OCI-LY7 (cell line): ENCODE measurements around the gene RARG. TPM values are rescaled to one million over a fixed set of nuclear protein-coding genes. Genes with fewer than 3 reads are reported as not detected.

ENCODE experiments used
- BruUV-seq: library from RNA; stranded (reverse); fragments of 400-500 nt; replicated peaks from 2 replicates; lab custom pipeline; 2021; lab: Mats Ljungman, UMichigan
- CTCF ChIA-PET: fragments of 300-600 bp; sonication (Branson Sonifier 250); formaldehyde crosslinking; loops from one replicate; lab custom pipeline; 2022; ENCODE audit warnings: antibody characterized with exemption; ENCODE audit not compliant: unreplicated experiment; lab: Charles Lee
- POLR2A ChIA-PET: fragments of 300-600 bp; sonication (Branson Sonifier 250); formaldehyde crosslinking; loops from one replicate; lab custom pipeline; 2022; ENCODE audit warnings: antibody characterized with exemption; lab: Charles Lee
- DNase-seq: peaks from one replicate; pipeline ENCODE4 v3.0.0-alpha.2; 2015; ENCODE audit warnings: low spot score
- H2AFZ ChIP-seq: fragments of 200-600 bp; sonication (generic), shearing (Covaris generic); 2 replicates; pipeline ENCODE4 v1.6.1; 2014; ENCODE audit warnings: mild to moderate bottlenecking, antibody characterized with exemption, low read length, moderate library complexity
- H3K27ac ChIP-seq: fragments of 200-600 bp; sonication (generic); 2 replicates; pipeline ENCODE4 v1.5.1; 2014; ENCODE audit warnings: mixed run types, low read depth, mild to moderate bottlenecking, moderate library complexity, low read length, inconsistent platforms; ENCODE audit not compliant: poor library complexity, severe bottlenecking
- H3K36me3 ChIP-seq: fragments of 200-600 bp; sonication (generic); 2 replicates; pipeline ENCODE4 v1.6.1; 2014; ENCODE audit warnings: mild to moderate bottlenecking, antibody characterized with exemption, low read length, moderate library complexity, mixed read lengths; ENCODE audit not compliant: insufficient read depth
- H3K4me1 ChIP-seq: fragments of 200-600 bp; sonication (generic); 2 replicates; pipeline ENCODE4 v1.5.1; 2014; ENCODE audit warnings: mild to moderate bottlenecking, low read length; ENCODE audit not compliant: insufficient read depth, poor library complexity, severe bottlenecking
- H3K4me2 ChIP-seq: fragments of 200-600 bp; sonication (generic); 2 replicates; pipeline ENCODE4 v1.6.1; 2014; ENCODE audit warnings: mild to moderate bottlenecking, low read length
- H3K4me3 ChIP-seq: fragments of 200-600 bp; sonication (generic); 2 replicates; pipeline ENCODE4 v1.5.1; 2014; ENCODE audit warnings: mild to moderate bottlenecking, low read depth, low read length; ENCODE audit not compliant: poor library complexity, severe bottlenecking
- H3K79me2 ChIP-seq: fragments of 200-600 bp; sonication (generic); 2 replicates; pipeline ENCODE4 v1.6.1; 2016; ENCODE audit warnings: low read depth, mild to moderate bottlenecking, low read length, moderate library complexity, mixed read lengths; ENCODE audit not compliant: insufficient read depth
- H3K9me2 ChIP-seq: fragments of 200-600 bp; sonication (generic); 2 replicates; pipeline ENCODE4 v1.6.1; 2016; ENCODE audit warnings: mild to moderate bottlenecking, low read length, mixed read lengths; ENCODE audit not compliant: insufficient read depth
- H3K9me3 ChIP-seq: fragments of 200-600 bp; sonication (generic); 2 replicates; pipeline ENCODE4 v1.6.1; 2014; ENCODE audit warnings: mild to moderate bottlenecking, mixed run types, low read length, mixed read lengths
- H4K20me1 ChIP-seq: fragments of 200-600 bp; sonication (generic); 2 replicates; pipeline ENCODE4 v1.6.1; 2014; ENCODE audit warnings: mild to moderate bottlenecking, antibody characterized with exemption, low read length, moderate library complexity, mixed read lengths; ENCODE audit not compliant: insufficient read depth
- EZH2phosphoT487 ChIP-seq: fragments of 200-600 bp; sonication (generic); IDR thresholded peaks from 2 replicates; pipeline ENCODE4 v1.6.1; 2018; ENCODE audit warnings: low read depth, borderline replicate concordance, mild to moderate bottlenecking, mixed run types, antibody characterized with exemption, low read length, moderate library complexity, mixed read lengths
- intact Hi-C: fragments of 100-400 bp; cut with micrococcal nuclease; formaldehyde crosslinking; loops from one replicate; pipeline ENCODE4 v1.10.0; 2022; ENCODE audit not compliant: unreplicated experiment
- total RNA-seq, 2 experiments: library from RNA; depleted of rRNA in 1 of 2; stranded (reverse); fragments of >200 nt in 1 of 2; shearing (Covaris generic) in 1 of 2; gene quantifications; 2 replicates each; pipeline ENCODE4 v1.2.3, GENCODE V29; 2014 to 2022
- TF ChIP-seq, protein P1 (sequence below): fragments of 200-600 bp; sonication (generic); conservative IDR thresholded peaks from 2 replicates; pipeline ENCODE4 v1.5.1; 2014; ENCODE audit warnings: mild to moderate bottlenecking, antibody characterized with exemption, low read length, moderate library complexity, mixed read lengths

The RARG gene
- total RNA-seq, 2 experiments from 2014 or later, result 7.0 to 8.4 TPM

DNA sequence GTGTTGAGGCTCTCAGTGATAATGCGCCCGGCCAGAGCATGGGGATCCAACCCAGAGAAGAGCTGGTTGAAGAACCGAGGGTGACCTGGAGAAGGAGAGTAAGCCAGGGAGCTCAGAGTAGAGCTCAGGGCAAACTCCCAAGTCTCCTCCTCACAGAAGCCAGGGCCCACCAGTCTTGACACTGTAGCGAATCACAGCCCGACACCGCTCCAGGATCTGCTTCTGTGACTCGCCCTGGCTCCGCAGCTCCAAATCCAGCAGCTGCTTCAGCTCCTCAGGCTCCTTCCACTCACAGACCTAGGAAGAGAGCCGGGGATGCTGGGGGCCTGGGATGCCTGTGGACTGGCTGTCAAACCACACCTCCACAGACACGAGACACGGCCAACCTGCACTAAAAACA is 59.7 kb downstream of the RARG start:
- no peak for TF ChIP-seq EZH2phosphoT487
- TF ChIP-seq, protein P1, sequence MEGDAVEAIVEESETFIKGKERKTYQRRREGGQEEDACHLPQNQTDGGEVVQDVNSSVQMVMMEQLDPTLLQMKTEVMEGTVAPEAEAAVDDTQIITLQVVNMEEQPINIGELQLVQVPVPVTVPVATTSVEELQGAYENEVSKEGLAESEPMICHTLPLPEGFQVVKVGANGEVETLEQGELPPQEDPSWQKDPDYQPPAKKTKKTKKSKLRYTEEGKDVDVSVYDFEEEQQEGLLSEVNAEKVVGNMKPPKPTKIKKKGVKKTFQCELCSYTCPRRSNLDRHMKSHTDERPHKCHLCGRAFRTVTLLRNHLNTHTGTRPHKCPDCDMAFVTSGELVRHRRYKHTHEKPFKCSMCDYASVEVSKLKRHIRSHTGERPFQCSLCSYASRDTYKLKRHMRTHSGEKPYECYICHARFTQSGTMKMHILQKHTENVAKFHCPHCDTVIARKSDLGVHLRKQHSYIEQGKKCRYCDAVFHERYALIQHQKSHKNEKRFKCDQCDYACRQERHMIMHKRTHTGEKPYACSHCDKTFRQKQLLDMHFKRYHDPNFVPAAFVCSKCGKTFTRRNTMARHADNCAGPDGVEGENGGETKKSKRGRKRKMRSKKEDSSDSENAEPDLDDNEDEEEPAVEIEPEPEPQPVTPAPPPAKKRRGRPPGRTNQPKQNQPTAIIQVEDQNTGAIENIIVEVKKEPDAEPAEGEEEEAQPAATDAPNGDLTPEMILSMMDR, result no peak
- DNase-seq, result no peak
- H3K9me3 ChIP-seq, result no peaks in the 10 kb centered on the region
- ChIA-PET CTCF (no interaction called here), POLR2A (interaction anchor here (0.6 kb wide), 1 partner anchor 21 kb away, joined by 3 read pairs; no protein-coding TSS in a partner anchor)
- H3K4me3 ChIP-seq, result no peak overlapping the region
- H3K36me3 ChIP-seq, result no peaks in the 10 kb centered on the region
- H2AFZ ChIP-seq, result no peak overlapping the region
- BruUV-seq, result no TSS peak
- H3K27ac ChIP-seq, result no peak overlapping the region
- no peaks in the 10 kb centered on the region for H3K9me2 ChIP-seq
- intact Hi-C loops, result no loop called here
- H4K20me1 ChIP-seq, result no peaks in the 10 kb centered on the region
- no peaks in the 10 kb centered on the region for H3K79me2 ChIP-seq
- no peak overlapping the region for H3K4me2 ChIP-seq
- H3K4me1 ChIP-seq, result no peaks in the 10 kb centered on the region

DNA sequence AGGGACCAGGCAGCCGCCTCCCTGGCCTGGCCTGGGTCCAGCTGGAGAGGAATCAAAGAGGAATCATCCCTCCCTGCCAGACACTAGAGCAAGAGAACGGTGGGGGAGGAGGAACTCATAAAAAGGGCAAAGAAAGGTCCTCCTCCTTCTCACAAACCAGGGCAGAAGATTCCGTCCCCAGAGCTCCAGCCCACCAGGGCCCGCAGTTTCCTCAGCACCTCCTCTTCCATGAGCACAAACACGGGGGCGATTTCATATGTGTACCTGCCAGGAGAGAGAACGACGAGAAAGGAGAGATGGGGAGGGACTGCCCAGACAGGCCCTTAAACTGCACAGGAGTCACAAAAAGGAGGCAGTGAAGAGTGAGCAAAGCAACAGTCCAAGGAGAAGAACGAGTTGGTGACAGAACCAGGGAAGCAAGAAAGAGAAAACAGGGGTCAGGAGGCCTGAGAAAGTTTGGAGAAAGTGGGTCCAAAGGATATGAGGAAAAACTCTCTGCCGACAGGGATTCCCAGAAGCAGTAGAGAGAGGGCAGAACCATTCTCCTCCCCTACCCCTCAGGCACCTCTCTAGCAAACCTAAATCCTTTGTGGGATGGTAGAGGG is 60.2 kb downstream of the RARG start:
- H3K36me3 ChIP-seq, result no peaks in the 10 kb centered on the region
- no peak for DNase-seq
- BruUV-seq, result no TSS peak
- ChIA-PET CTCF (no interaction called here), POLR2A (interaction anchor here (0.6 kb wide), 1 partner anchor 20 kb away, joined by 3 read pairs; no protein-coding TSS in a partner anchor)
- TF ChIP-seq, protein P1, result no peak
- no peak for TF ChIP-seq EZH2phosphoT487
- no peaks in the 10 kb centered on the region for H3K9me2 ChIP-seq
- H2AFZ ChIP-seq, result no peak overlapping the region
- H3K27ac ChIP-seq, result no peak overlapping the region
- no peaks in the 10 kb centered on the region for H3K79me2 ChIP-seq
- no peak overlapping the region for H3K4me3 ChIP-seq
- H3K9me3 ChIP-seq, result no peaks in the 10 kb centered on the region
- intact Hi-C loops, result no loop called here
- no peaks in the 10 kb centered on the region for H3K4me1 ChIP-seq
- H4K20me1 ChIP-seq, result no peaks in the 10 kb centered on the region
- no peak overlapping the region for H3K4me2 ChIP-seq

DNA sequence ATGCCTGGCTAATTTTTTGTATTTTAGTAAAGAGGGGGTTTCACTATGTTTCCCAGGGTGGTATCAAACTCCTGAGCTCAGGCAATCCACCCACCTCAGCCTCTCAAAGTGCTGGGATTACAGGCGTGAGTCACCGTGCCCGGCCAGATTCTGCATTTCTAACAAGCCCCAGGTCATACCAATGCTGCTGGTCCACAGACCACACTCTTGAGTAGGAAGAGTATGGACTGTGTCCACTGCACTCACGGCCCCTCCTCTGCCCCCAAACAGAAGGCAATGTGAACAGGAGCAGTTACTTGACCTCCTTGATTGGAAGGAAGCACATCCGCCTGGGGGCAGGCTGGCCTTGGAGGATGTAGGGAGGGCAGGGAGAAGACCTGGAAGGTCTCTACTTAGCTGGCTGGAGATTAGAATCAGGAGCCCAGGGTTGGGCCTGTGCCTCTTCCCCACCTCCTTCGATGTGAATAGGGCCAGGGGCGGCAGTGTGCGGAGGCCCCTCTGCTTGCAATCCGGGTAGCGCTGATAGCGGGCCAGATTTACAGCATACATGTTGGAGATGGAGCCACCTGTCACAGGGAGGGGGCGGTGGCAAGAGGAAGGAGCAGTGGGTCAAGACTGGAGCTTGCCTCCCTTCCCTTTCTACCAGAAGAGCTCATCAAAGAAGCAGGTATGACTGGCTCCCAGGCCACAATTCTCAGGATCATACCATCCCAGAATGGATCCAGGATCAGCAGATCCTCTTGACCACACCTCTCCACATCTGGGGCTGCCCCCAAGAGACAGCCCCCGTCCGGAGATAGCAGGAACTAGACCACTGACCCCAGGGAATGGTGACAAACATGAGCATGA is 60.9 kb downstream of the RARG start:
- TF ChIP-seq, protein P1, result no peak
- TF ChIP-seq EZH2phosphoT487, result no peak
- intact Hi-C loops, result no loop called here
- H3K4me1 ChIP-seq, result no peaks in the 10 kb centered on the region
- H2AFZ ChIP-seq, result no peak overlapping the region
- ChIA-PET CTCF (no interaction called here), POLR2A (no interaction called here)
- H3K4me3 ChIP-seq, result no peak overlapping the region
- no peak for DNase-seq
- no peaks in the 10 kb centered on the region for H3K36me3 ChIP-seq
- H3K9me3 ChIP-seq, result no peaks in the 10 kb centered on the region
- no peaks in the 10 kb centered on the region for H3K79me2 ChIP-seq
- H3K27ac ChIP-seq, result no peak overlapping the region
- no peaks in the 10 kb centered on the region for H4K20me1 ChIP-seq
- no peak overlapping the region for H3K4me2 ChIP-seq
- H3K9me2 ChIP-seq, result no peaks in the 10 kb centered on the region
- no TSS peak for BruUV-seq
